Gastrocnemius medialis (tissue), 4 donors: ENCODE measurements around the gene SYNJ2. TPM values are rescaled to one million over a fixed set of nuclear protein-coding genes. Genes with fewer than 3 reads are reported as not detected.

Experiments
- ATAC-seq, 2 donors: fragments of 150-250 bp; one replicate each; pipeline ENCODE4 v1.9.1; 2016
- DNase-seq, 2 donors: peaks; one replicate each; pipeline ENCODE4 v3.0.0-alpha.2; 2019
- H3K27ac ChIP-seq, 4 donors: fragments of 200-600 bp; sonication (generic); 1 replicate in 1 of 4; 2 replicates in 3 of 4; pipeline ENCODE4 v1.5.1; 2016 to 2018; ENCODE audit warnings: mild to moderate bottlenecking in 2 of 4, moderate library complexity in 1 of 4
- H3K27me3 ChIP-seq, 3 donors: fragments of 200-600 bp; sonication (generic) in 2 of 3; 1 replicate in 1 of 3; 2 replicates in 2 of 3; pipeline versions ENCODE4 v1.5.1 to v1.6.0; 2016 to 2019; ENCODE audit warnings: mild to moderate bottlenecking in 1 of 3, moderate library complexity in 1 of 3
- H3K36me3 ChIP-seq, 2 donors: fragments of 200-600 bp; sonication (generic) in 1 of 2; one replicate each; pipeline ENCODE4 v1.5.1; 2017 to 2018
- H3K4me1 ChIP-seq, 2 donors: fragments of 200-600 bp; sonication (generic) in 1 of 2; one replicate each; pipeline ENCODE4 v1.5.1; 2016 to 2017; ENCODE audit warnings: mild to moderate bottlenecking in 2 of 2
- H3K4me3 ChIP-seq, 4 donors: fragments of 200-600 bp; sonication (generic) in 3 of 4; 1 replicate in 1 of 4; 2 replicates in 3 of 4; pipeline ENCODE4 v1.5.1; 2016 to 2019; ENCODE audit warnings: mild to moderate bottlenecking in 2 of 4
- H3K9me3 ChIP-seq, 3 donors: fragments of 200-600 bp; sonication (generic) in 2 of 3; 1 replicate in 1 of 3; 2 replicates in 2 of 3; pipeline ENCODE4 v1.5.1; 2016 to 2019
- CTCF ChIP-seq, 5 experiments: fragments of 450-650 bp in 3 of 5; fragments of 200-600 bp in 2 of 5; sonication (generic) in 2 of 5; IDR thresholded peaks in 4 of 5; conservative IDR thresholded peaks in 1 of 5; 1 replicate in 4 of 5; 2 replicates in 1 of 5; pipeline ENCODE4 v1.5.1; 2016 to 2019; ENCODE audit warnings: antibody characterized with exemption in 5 of 5, mild to moderate bottlenecking in 3 of 5, moderate library complexity in 3 of 5
- POLR2A ChIP-seq, 2 donors: fragments of 450-650 bp; IDR thresholded peaks; one replicate each; pipeline ENCODE4 v1.6.1; 2017; ENCODE audit warnings: antibody characterized with exemption in 2 of 2, mild to moderate bottlenecking in 2 of 2, moderate library complexity in 2 of 2
- in situ Hi-C, 4 donors: fragments of 200-750 bp; cut with MboI; loops; one replicate each; pipeline versions ENCODE4 v1.15.0 to v1.8.0; 2017; ENCODE audit warnings: low sequenced_read_pairs in 4 of 4
- intact Hi-C: fragments of 100-400 bp; cut with DNase I; formaldehyde crosslinking; loops from one replicate; pipeline ENCODE4 v1.15.1; 2023; ENCODE audit warnings: low total_unique reads
- total RNA-seq, 4 donors: library from RNA; depleted of rRNA; stranded (reverse); fragments of >200 nt; gene quantifications; one replicate each; pipeline versions ENCODE4 v1.1.0 to v1.2.3, GENCODE V29; 2016

The SYNJ2 gene
- total RNA-seq, 4 donors from 2014 or later = 3.9 to 17.0 (median 7.0) TPM

- ATAC-seq = no peak
Observed at GRCh38 chr6:158018851-158019361, 37.2 kb downstream of the SYNJ2 start.

GRCh38 chr6:158019416-158019815, 37.8 kb downstream of the SYNJ2 start:
- in situ Hi-C loops = no loop called here
- Histone ChIP-seq H3K27ac (no peak overlapping the region), H3K9me3 (no peaks in the 10 kb centered on the region), H3K4me1 (no peaks in the 10 kb centered on the region), H3K4me3 (no peak overlapping the region), H3K36me3 (no peaks in the 10 kb centered on the region), H3K27me3 (no peaks in the 10 kb centered on the region)
- ATAC-seq (no peak), DNase-seq (no peak)
- intact Hi-C loops = no loop called here
- TF ChIP-seq CTCF (IDR thresholded peaks at IDR 0.05 in 4 of 5, conservative IDR thresholded peaks at IDR 0.05 in 1 of 5) (no peak), POLR2A (IDR thresholded peaks at IDR 0.05) (no peak)

More at GRCh38 chr6:158018851-158019361, 37.2 kb downstream of the SYNJ2 start:
- no peak for DNase-seq
- Histone ChIP-seq H3K27me3 (no peaks in the 10 kb centered on the region), H3K4me3 (no peak overlapping the region), H3K9me3 (no peaks in the 10 kb centered on the region), H3K27ac (no peak overlapping the region), H3K36me3 (no peaks in the 10 kb centered on the region), H3K4me1 (no peaks in the 10 kb centered on the region)
- TF ChIP-seq CTCF (IDR thresholded peaks at IDR 0.05 in 4 of 5, conservative IDR thresholded peaks at IDR 0.05 in 1 of 5) (no peak), POLR2A (IDR thresholded peaks at IDR 0.05) (no peak)
- in situ Hi-C loops (no loop called here), intact Hi-C loops (no loop called here)

GRCh38 chr6:158020272-158020711, 38.6 kb downstream of the SYNJ2 start:
- no peak for ATAC-seq
- no peak for DNase-seq
- Histone ChIP-seq H3K4me1 (no peaks in the 10 kb centered on the region), H3K4me3 (no peak overlapping the region), H3K36me3 (no peaks in the 10 kb centered on the region), H3K9me3 (no peaks in the 10 kb centered on the region), H3K27ac (no peak overlapping the region), H3K27me3 (no peaks in the 10 kb centered on the region)
- no peak for TF ChIP-seq CTCF (IDR thresholded peaks at IDR 0.05 in 4 of 5, conservative IDR thresholded peaks at IDR 0.05 in 1 of 5)
- no peak for TF ChIP-seq POLR2A (IDR thresholded peaks at IDR 0.05)
- intact Hi-C loops = no loop called here
- in situ Hi-C loops = no loop called here

- in situ Hi-C loops = no loop called here
Observed at GRCh38 chr6:158020811-158021210, 39.1 kb downstream of the SYNJ2 start.

GRCh38 chr6:158021376-158021775, 39.7 kb downstream of the SYNJ2 start:
- Histone ChIP-seq H3K27ac (no peak overlapping the region), H3K4me3 (no peak overlapping the region), H3K36me3 (no peaks in the 10 kb centered on the region), H3K4me1 (peaks cover 7 to 8% of the 10 kb centered on the region in 2 donors), H3K9me3 (no peaks in the 10 kb centered on the region), H3K27me3 (no peaks in the 10 kb centered on the region)
- in situ Hi-C loops (no loop called here), intact Hi-C loops (no loop called here)
- no peak for TF ChIP-seq CTCF (IDR thresholded peaks at IDR 0.05 in 4 of 5, conservative IDR thresholded peaks at IDR 0.05 in 1 of 5)
- no peak for TF ChIP-seq POLR2A (IDR thresholded peaks at IDR 0.05)
- ATAC-seq = no peak
- DNase-seq = no peak

More at GRCh38 chr6:158020811-158021210, 39.1 kb downstream of the SYNJ2 start:
- DNase-seq = no peak
- no peak for TF ChIP-seq POLR2A (IDR thresholded peaks at IDR 0.05)
- Histone ChIP-seq H3K4me1 (peaks cover 1 to 2% of the 10 kb centered on the region in 2 donors), H3K27ac (no peak overlapping the region), H3K4me3 (no peak overlapping the region), H3K9me3 (no peaks in the 10 kb centered on the region), H3K36me3 (no peaks in the 10 kb centered on the region), H3K27me3 (no peaks in the 10 kb centered on the region)
- intact Hi-C loops = no loop called here
- ATAC-seq = no peak
